WERI-Rb-1 (cell line): ENCODE measurements around the gene SPEM3.

Source experiments
- DNase-seq: peaks from one replicate; pipeline ENCODE4 v3.0.0-alpha.2; 2020
- H3K27ac ChIP-seq: fragments of 250-450 bp; sonication (Bioruptor Pico); 2 replicates; pipeline ENCODE4 v1.5.1; 2020; ENCODE audit warnings: mild to moderate bottlenecking, moderate library complexity
- H3K27me3 ChIP-seq: fragments of 250-450 bp; sonication (Bioruptor Pico); 2 replicates; pipeline ENCODE4 v1.5.1; 2021; ENCODE audit warnings: mild to moderate bottlenecking, low read depth, moderate library complexity; ENCODE audit not compliant: insufficient read depth, severe bottlenecking
- H3K36me3 ChIP-seq: fragments of 250-450 bp; sonication (Bioruptor Pico); 2 replicates; pipeline ENCODE4 v1.5.1; 2020; ENCODE audit warnings: mild to moderate bottlenecking, moderate library complexity
- H3K4me3 ChIP-seq: 2 replicates; pipeline ENCODE4 v1.5.1; 2011; ENCODE audit warnings: low read depth, mild to moderate bottlenecking, control low read depth, low read length
- H3K9me3 ChIP-seq: fragments of 250-450 bp; sonication (Bioruptor Pico); 2 replicates; pipeline ENCODE4 v1.5.1; 2021; ENCODE audit warnings: mild to moderate bottlenecking, moderate library complexity; ENCODE audit not compliant: severe bottlenecking
- TF ChIP-seq, protein P1 (sequence below): IDR thresholded peaks from 2 replicates; pipeline ENCODE4 v1.5.1; 2011; ENCODE audit warnings: low read depth, mild to moderate bottlenecking, control low read depth, inconsistent platforms, low read length

Gene SPEM3

DNA sequence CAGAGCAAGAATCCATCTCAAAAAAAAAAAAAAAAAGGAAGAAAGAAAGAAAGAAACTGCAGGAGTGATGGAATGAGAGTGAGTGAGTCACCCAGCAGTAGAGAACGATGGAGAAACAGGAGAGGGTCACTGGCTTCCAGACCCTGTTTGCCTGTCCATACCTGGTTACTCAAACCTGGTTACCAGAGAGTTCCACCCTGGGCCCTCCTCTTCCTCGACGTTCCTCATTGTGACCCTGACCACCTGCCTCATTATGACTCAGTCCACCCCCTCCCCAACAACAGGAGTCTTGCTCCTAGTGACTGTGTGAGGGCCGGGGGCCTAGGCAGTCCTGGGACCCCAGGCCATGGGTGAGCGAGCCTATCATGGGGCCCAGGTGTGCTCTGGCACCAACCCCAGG, at the start of gene SPEM3:
TSS of gene SPEM3 (plus strand) at position 301 of the 400 bp plus-strand sequence. CDS start at position 347, 46 bp downstream.
- TF ChIP-seq, protein P1, sequence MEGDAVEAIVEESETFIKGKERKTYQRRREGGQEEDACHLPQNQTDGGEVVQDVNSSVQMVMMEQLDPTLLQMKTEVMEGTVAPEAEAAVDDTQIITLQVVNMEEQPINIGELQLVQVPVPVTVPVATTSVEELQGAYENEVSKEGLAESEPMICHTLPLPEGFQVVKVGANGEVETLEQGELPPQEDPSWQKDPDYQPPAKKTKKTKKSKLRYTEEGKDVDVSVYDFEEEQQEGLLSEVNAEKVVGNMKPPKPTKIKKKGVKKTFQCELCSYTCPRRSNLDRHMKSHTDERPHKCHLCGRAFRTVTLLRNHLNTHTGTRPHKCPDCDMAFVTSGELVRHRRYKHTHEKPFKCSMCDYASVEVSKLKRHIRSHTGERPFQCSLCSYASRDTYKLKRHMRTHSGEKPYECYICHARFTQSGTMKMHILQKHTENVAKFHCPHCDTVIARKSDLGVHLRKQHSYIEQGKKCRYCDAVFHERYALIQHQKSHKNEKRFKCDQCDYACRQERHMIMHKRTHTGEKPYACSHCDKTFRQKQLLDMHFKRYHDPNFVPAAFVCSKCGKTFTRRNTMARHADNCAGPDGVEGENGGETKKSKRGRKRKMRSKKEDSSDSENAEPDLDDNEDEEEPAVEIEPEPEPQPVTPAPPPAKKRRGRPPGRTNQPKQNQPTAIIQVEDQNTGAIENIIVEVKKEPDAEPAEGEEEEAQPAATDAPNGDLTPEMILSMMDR: no peak
- Histone ChIP-seq H3K36me3 (no peaks in the 10 kb centered on the region), H3K27ac (no peak within 1 kb of the TSS), H3K27me3 (no peaks in the 10 kb centered on the region), H3K4me3 (no peak within 1 kb of the TSS), H3K9me3 (no peaks in the 10 kb centered on the region)
- no peak for DNase-seq

DNA sequence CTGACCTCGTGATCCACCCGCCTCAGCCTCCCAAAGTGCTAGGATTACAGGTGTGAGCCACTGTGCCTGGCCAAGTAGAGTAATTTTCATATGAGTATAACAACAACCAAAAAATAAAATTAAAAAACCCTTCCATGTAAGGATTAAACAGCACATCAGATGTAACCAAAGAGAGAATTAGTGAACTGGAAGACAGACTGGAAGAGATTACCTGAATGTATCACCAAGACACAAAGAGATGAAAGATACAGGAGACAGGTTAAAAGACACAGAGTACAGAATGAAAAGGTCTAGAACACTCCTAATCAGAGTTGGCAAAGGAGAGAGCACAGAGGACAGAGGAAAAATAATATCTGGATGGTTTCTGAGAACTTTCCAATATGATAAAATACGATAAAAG, 49.5 kb upstream of the SPEM3 start:
- no peak for DNase-seq
- TF ChIP-seq, protein P1: no peak
- no peaks in the 10 kb centered on the region for H3K27me3 ChIP-seq
- no peak overlapping the region for H3K4me3 ChIP-seq
- H3K27ac ChIP-seq: no peak overlapping the region
- peaks cover 10% of the 10 kb centered on the region for H3K36me3 ChIP-seq
- no peaks in the 10 kb centered on the region for H3K9me3 ChIP-seq

DNA sequence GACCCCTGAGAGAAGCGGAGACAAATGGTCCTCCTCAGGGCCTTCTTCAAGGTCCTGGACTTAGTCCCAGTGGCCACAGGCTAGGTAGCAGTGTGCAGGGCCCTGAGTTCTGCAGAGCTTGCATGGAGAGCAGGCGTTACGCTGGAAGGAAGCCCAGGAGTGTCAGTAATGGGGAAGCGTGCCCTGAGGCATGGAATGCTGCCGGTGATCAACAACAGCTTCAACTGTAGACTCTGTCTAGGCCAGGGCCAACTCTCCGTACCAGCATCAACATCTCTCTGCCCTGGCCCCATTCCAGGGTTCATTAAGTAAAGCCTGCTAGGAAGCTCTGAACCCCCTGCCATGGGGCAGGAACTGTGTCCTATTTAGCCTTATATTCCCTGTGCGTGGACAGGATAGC, 48.3 kb upstream of the SPEM3 start:
- TF ChIP-seq, protein P1: peak; percentile 32; the same call in 1 of the 2 replicates
- Histone ChIP-seq H3K27me3 (no peaks in the 10 kb centered on the region), H3K36me3 (peaks cover 12% of the 10 kb centered on the region), H3K27ac (no peak overlapping the region), H3K9me3 (no peaks in the 10 kb centered on the region), H3K4me3 (peak overlapping the region; percentile 61)
- DNase-seq: no peak

DNA sequence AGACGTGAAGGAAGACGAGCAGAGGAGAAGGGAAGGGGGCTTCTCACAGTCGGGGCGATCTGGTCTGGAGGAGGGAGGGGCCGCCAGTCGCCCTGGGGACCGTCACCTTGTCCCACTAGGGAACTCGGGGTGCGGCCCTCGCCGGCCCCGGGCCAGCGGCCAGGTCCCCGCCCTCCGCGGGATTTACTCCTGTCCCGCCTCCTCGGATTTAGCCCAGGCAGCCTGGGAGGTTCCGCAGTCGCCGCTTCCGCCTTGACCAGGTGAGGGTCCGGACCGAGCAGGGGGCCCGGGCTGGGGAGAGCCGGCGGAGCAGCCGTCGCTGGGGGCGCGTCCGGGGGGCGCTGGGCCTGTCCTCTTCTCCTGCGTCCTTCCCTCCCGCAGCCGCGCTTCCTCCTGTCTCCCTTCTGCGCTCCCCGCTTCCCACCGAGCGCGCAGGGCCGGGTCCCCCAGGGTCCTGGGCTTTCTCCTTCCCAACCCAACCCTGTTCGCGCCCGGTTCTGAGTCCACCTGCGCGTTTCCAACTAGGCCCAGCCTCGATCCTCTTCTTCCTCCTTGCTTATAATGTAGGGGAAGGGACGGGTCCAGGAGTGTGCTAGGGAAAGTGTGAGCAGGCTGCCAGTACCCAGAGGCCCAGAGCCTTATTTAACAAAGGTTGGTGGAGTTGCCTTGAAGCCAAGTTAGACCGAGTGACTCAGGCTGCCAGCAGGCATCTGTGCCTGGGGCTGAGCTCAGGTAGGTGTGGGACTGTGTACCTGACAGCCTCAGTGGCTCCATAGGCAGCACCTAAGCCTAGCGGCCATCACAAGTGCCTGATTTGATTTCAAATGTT, 47.6 kb upstream of the SPEM3 start, which contains the start of gene TNK1:
TSS of gene TNK1 (plus strand) at position 235 of the 829 bp plus-strand sequence. CDS start 1,838 bp downstream, outside the sequence.
- Histone ChIP-seq H3K36me3 (peaks cover 17% of the 10 kb centered on the region), H3K27me3 (no peaks in the 10 kb centered on the region), H3K9me3 (no peaks in the 10 kb centered on the region), H3K27ac (peak within 1 kb of the TSS; percentile 19; the same call in 1 of the 2 replicates), H3K4me3 (peak within 1 kb of the TSS; percentile 61)
- TF ChIP-seq, protein P1: no peak
- DNase-seq: peak; percentile 72

DNA sequence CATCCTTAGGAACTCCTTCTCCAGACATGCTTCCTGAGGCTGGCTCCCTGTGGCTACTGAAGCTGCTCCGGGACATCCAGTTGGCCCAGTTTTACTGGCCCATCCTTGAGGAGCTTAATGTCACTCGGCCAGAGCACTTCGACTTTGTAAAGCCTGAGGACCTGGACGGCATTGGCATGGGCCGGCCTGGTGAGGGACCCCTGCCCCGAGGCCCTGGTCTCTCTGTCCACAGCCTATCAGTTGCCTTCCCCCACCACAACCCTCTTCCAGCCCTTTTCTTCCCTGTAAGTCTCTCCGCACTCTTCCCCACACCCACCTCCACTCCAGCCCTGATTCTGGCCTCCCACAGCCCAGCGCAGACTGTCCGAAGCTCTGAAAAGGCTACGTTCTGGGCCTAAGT, 45.8 kb upstream of the SPEM3 start:
- TF ChIP-seq, protein P1: no peak
- Histone ChIP-seq H3K36me3 (peaks cover 17% of the 10 kb centered on the region), H3K9me3 (no peaks in the 10 kb centered on the region), H3K27ac (no peak overlapping the region), H3K4me3 (no peak overlapping the region), H3K27me3 (no peaks in the 10 kb centered on the region)
- no peak for DNase-seq
